Tibial nerve (tissue), 4 donors: ENCODE measurements around the gene CCDC102B.

ENCODE experiments used
- CTCF ChIP-seq, 5 experiments: fragments of 200-600 bp in 3 of 5; fragments of 450-650 bp in 2 of 5; sonication (generic) in 3 of 5; IDR thresholded peaks; one replicate each; pipeline ENCODE4 v1.5.1; 2016 to 2019; ENCODE audit warnings: antibody characterized with exemption in 5 of 5, mild to moderate bottlenecking in 3 of 5, moderate library complexity in 2 of 5
- EP300 ChIP-seq, 2 donors: sonication (generic); formaldehyde crosslinking; IDR thresholded peaks; one replicate each; pipeline ENCODE4 v1.6.1; 2017; ENCODE audit warnings: antibody characterized with exemption in 2 of 2, mild to moderate bottlenecking in 1 of 2
- POLR2A ChIP-seq, 2 donors: fragments of 450-650 bp; IDR thresholded peaks; one replicate each; pipeline ENCODE4 v1.6.1; 2017; ENCODE audit warnings: antibody characterized with exemption in 2 of 2, mild to moderate bottlenecking in 2 of 2, moderate library complexity in 2 of 2

DNA sequence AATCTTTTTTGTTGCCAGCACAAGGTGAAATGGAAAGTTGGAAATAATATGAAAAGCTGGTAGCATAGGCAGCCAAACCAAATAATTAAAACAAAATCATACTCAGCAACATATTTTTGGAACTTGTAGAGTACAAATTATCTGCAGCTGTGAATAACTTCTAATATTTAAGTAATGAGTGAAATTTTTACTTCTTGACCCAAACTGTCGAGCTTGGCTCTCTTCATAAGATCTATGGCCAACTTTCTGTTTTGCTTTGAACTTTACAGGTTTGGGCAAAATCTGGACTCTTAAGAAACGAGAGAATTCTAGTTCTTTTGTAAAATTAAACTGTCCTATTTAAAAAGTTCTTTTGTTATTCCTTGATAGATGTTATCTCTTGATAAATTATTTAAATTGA, 25.6 kb upstream of the CCDC102B start:
- no peak for TF ChIP-seq CTCF (IDR thresholded peaks at IDR 0.05)
- TF ChIP-seq POLR2A (IDR thresholded peaks at IDR 0.05): no peak
- TF ChIP-seq EP300 (IDR thresholded peaks at IDR 0.05): no peak
